GM21526 (cell line): ENCODE results near the gene SPANXN1.
"Not testable (repeated sequence)": the region's sequence is repeated elsewhere in the genome, so short reads cannot be mapped to it uniquely, and the experiment has no call there.

Experiments
- ATAC-seq: cut with Tn5 transposase; IDR thresholded peaks from one replicate; pipeline ENCODE4 v1.9.1; 2021; ENCODE audit warnings: moderate library complexity; ENCODE audit not compliant: unreplicated experiment, low FRiP score

Gene SPANXN1, protein sequence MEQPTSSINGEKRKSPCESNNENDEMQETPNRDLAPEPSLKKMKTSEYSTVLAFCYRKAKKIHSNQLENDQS

DNA sequence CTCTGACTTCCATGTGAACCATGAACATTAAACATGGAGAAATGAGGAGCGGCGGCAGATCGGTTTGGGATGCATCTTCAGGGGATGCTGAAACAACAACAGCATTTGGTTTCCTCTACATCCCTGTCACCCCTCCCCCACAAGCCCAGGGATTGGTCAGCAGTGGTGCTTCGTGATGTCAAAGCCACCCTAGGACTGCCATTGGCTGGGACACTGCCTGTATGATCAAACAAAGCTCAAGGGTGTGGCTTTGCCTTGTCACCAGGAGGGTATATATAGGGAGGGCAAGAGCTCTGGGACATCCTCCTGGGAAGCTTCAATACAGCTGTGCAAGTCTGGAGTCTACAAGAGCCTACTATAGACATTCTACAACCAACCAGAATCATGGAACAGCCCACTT, at the start of gene SPANXN1:
Gene SPANXN1 (plus strand): TSS at position 301 of the 400 bp plus-strand sequence. CDS start 84 bp downstream, at position 385.
- ATAC-seq = not testable (repeated sequence)

- ATAC-seq = no peak
These were observed 48.2 kb upstream of the SPANXN1 start for GRCh38 chrX:145199078-145199477.

GRCh38 chrX:145213504-145213903, 33.8 kb upstream of the SPANXN1 start:
- ATAC-seq = no peak

DNA sequence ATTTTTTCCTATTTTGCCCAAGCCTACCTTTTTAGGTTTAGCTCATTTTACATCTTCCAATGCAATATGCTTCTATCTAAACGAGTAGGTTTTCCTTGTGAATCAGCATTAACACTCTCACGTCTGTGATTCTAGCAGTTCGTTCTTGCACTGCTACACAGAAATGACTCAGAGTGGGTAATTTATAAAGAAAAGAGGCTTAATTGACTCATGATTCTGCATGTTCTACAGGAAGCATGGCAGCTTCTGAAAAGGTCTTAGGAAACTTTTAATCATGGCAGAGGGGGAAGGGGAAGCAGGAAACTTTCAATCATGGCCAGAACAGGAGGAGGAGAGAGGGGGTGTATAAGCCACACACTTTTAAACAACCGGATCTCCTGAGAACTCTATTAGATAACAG, 44.9 kb downstream of the SPANXN1 start:
- no peak for ATAC-seq
